T-cell (primary cell): Measurements from ENCODE around the gene C1orf226. TPM values are rescaled to one million over a fixed set of nuclear protein-coding genes. Genes with fewer than 3 reads are reported as not detected.

Experiments
- ATAC-seq, 4 experiments: fragments of 200-7000 bp in 3 of 4; fragments of 150-1000 bp in 1 of 4; cut with Tn5 transposase; replicated peaks in 1 of 4; 1 replicate in 3 of 4; 2 replicates in 1 of 4; pipeline ENCODE4 v1.10.0; 2021; ENCODE audit warnings: moderate library complexity in 3 of 4, mild to moderate bottlenecking in 2 of 4, moderate number of reproducible peaks in 1 of 4
- CTCF ChIA-PET, 2 donors: fragments of 300-600 bp; sonication (Branson Sonifier 250); formaldehyde crosslinking; loops; one replicate each; lab custom pipeline; 2022; ENCODE audit warnings: antibody characterized with exemption in 2 of 2; lab: Charles Lee
- POLR2A ChIA-PET, 2 donors: fragments of 300-600 bp; sonication (Branson Sonifier 250); formaldehyde crosslinking; loops; one replicate each; lab custom pipeline; 2022; ENCODE audit warnings: antibody characterized with exemption in 2 of 2; lab: Charles Lee
- DNase-seq, 35 experiments: peaks; one replicate each; pipeline versions ENCODE4 v3.0.0 to v3.0.0-alpha.2; 2013 to 2023
- H3K27ac ChIP-seq: one replicate; pipeline ENCODE4 v1.5.1; 2013; ENCODE audit warnings: low read length
- H3K27me3 ChIP-seq, 2 experiments: replicated peaks in 1 of 2; 1 replicate in 1 of 2; 2 replicates in 1 of 2; pipeline versions ENCODE4 v1.6.1 to v1.7.0; 2013; ENCODE audit warnings: low read length in 1 of 2, mixed read lengths in 1 of 2; ENCODE audit not compliant: control insufficient read depth in 2 of 2, insufficient read depth in 2 of 2; ENCODE audit errors: extremely low read depth in 1 of 2
- H3K36me3 ChIP-seq, 2 donors: 1 replicate in 1 of 2; 2 replicates in 1 of 2; pipeline versions ENCODE4 v1.6.1 to v1.7.0; 2013; ENCODE audit warnings: low read length in 1 of 2; ENCODE audit not compliant: control insufficient read depth in 2 of 2, insufficient read depth in 1 of 2; ENCODE audit errors: extremely low read depth in 1 of 2
- H3K4me1 ChIP-seq, 2 experiments: 1 replicate in 1 of 2; 2 replicates in 1 of 2; pipeline versions ENCODE4 v1.6.1 to v1.7.0; 2013; ENCODE audit warnings: low read length in 2 of 2, mixed read lengths in 1 of 2; ENCODE audit not compliant: insufficient read depth in 2 of 2, control insufficient read depth in 1 of 2; ENCODE audit errors: extremely low read depth in 1 of 2
- H3K4me3 ChIP-seq, 2 donors: 1 replicate in 1 of 2; 2 replicates in 1 of 2; pipeline versions ENCODE4 v1.5.1 to v1.7.0; 2013; ENCODE audit warnings: mild to moderate bottlenecking in 2 of 2, low read length in 1 of 2, moderate library complexity in 1 of 2; ENCODE audit not compliant: control insufficient read depth in 1 of 2; ENCODE audit errors: extremely low read depth in 1 of 2
- H3K9me3 ChIP-seq: 2 replicates; pipeline ENCODE4 v1.7.0; 2013
- H3K27ac Mint-ChIP-seq, 2 donors: one replicate each; pipeline ENCODE4 v1.8.0; 2020 to 2021; ENCODE audit warnings: mild to moderate bottlenecking in 2 of 2, mixed read lengths in 2 of 2
- H3K27me3 Mint-ChIP-seq, 2 donors: one replicate each; pipeline ENCODE4 v1.8.0; 2021 to 2022; ENCODE audit warnings: mixed read lengths in 2 of 2
- H3K36me3 Mint-ChIP-seq: one replicate; pipeline ENCODE4 v1.8.0; 2021; ENCODE audit warnings: mixed read lengths
- H3K4me1 Mint-ChIP-seq, 3 donors: one replicate each; pipeline ENCODE4 v1.8.0; 2020 to 2022; ENCODE audit warnings: mixed read lengths in 3 of 3, mild to moderate bottlenecking in 1 of 3
- H3K4me3 Mint-ChIP-seq, 3 donors: one replicate each; pipeline ENCODE4 v1.8.0; 2020 to 2022; ENCODE audit warnings: mild to moderate bottlenecking in 3 of 3, mixed read lengths in 3 of 3, moderate library complexity in 3 of 3
- H3K9me3 Mint-ChIP-seq, 3 donors: one replicate each; pipeline ENCODE4 v1.8.0; 2020 to 2022; ENCODE audit warnings: mixed read lengths in 3 of 3
- WGBS: methylation state at CpG from one replicate; pipeline ENCODE4 v1.1.5; 2013; ENCODE audit warnings: missing lambda C conversion rate; ENCODE audit not compliant: insufficient coverage; 5-methylcytosine and 5-hydroxymethylcytosine counted together
- total RNA-seq, 35 experiments: library from RNA in 6 of 35; stranded (reverse) in 6 of 35; fragments of 120-200 nt in 1 of 35; gene quantifications; one replicate each; pipeline versions ENCODE4 v1.2.1 to v1.2.4 and lab custom pipeline; 2013 to 2026

The C1orf226 gene
- total RNA-seq, 5 donors from 2014 or later (not counting 1 experiment from before 2014, with no cell fraction given) = 0.09 to 0.13 (median 0.12) TPM; not detected in 2

GRCh38 chr1:162385280-162385623, 3.7 kb downstream of the C1orf226 start:
- no peaks in the 10 kb centered on the region for H3K9me3 ChIP-seq
- peaks cover 0 to 29% of the 10 kb centered on the region in 2 experiments for H3K27me3 ChIP-seq
- Mint-ChIP-seq H3K4me1 (peaks cover 5 to 7% (median 6%) of the 10 kb centered on the region in 3 donors), H3K27ac (no peak overlapping the region), H3K36me3 (no peaks in the 10 kb centered on the region), H3K9me3 (no peaks in the 10 kb centered on the region), H3K27me3 (peaks cover 9 to 12% of the 10 kb centered on the region in 2 donors), H3K4me3 (no peak overlapping the region)
- POLR2A ChIA-PET = no interaction called here
- no peak overlapping the region for H3K27ac ChIP-seq
- ATAC-seq (no peak), DNase-seq (no peak)
- no peak overlapping the region for H3K4me3 ChIP-seq
- CTCF ChIA-PET = no interaction called here
- 14% methylated on average over 1 of the region's 3 CpGs for WGBS
- H3K36me3 ChIP-seq = no peaks in the 10 kb centered on the region
- no peaks in the 10 kb centered on the region for H3K4me1 ChIP-seq

DNA sequence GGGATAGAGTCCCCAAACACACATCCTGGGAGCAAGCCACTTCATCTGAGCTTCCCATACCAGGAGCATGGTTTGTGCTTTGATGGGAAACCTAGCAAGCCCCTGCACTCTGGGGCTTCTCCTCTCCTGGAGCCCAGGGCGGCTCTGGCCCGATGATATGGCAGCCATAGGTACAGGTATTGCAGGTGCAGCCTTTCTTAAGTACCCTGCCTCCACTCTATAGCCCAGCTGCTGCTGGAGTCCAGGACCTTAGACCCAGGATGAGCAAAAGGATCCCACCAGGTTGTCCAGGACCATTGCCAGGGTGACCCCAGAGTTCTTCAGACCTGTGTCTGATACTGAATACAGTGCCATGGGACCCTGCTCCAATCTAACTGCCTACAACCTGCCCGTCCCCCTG, 4.2 kb downstream of the C1orf226 start:
- Mint-ChIP-seq H3K27me3 (peaks cover 9 to 16% of the 10 kb centered on the region in 2 donors), H3K4me1 (peaks cover 5 to 7% (median 6%) of the 10 kb centered on the region in 3 donors), H3K9me3 (no peaks in the 10 kb centered on the region), H3K27ac (no peak overlapping the region), H3K4me3 (no peak overlapping the region), H3K36me3 (no peaks in the 10 kb centered on the region)
- DNase-seq = no peak
- Histone ChIP-seq H3K9me3 (no peaks in the 10 kb centered on the region), H3K27ac (no peak overlapping the region), H3K4me1 (no peaks in the 10 kb centered on the region), H3K36me3 (no peaks in the 10 kb centered on the region), H3K27me3 (peaks cover 0 to 33% of the 10 kb centered on the region in 2 experiments), H3K4me3 (no peak overlapping the region)
- POLR2A ChIA-PET = no interaction called here
- CTCF ChIA-PET = no interaction called here
- ATAC-seq = no peak
- WGBS = 95% methylated on average over 2 of the region's 3 CpGs

- Histone ChIP-seq H3K36me3 (no peaks in the 10 kb centered on the region), H3K4me1 (no peaks in the 10 kb centered on the region), H3K27ac (no peak overlapping the region), H3K9me3 (no peaks in the 10 kb centered on the region), H3K4me3 (no peak overlapping the region), H3K27me3 (peaks cover 0 to 33% of the 10 kb centered on the region in 2 experiments)
- WGBS = 100% methylated on average over 1 of the region's 8 CpGs
- ChIA-PET CTCF (no interaction called here), POLR2A (no interaction called here)
- Mint-ChIP-seq H3K9me3 (no peaks in the 10 kb centered on the region), H3K4me3 (no peak overlapping the region), H3K27ac (no peak overlapping the region), H3K36me3 (no peaks in the 10 kb centered on the region), H3K27me3 (peaks cover 9 to 16% of the 10 kb centered on the region in 2 donors), H3K4me1 (peaks cover 5 to 7% (median 6%) of the 10 kb centered on the region in 3 donors)
- ATAC-seq (no peak), DNase-seq (no peak)
Measured at GRCh38 chr1:162386292-162387225, 5.0 kb downstream of the C1orf226 start.

- ATAC-seq (no peak), DNase-seq (no peak)
- no peak overlapping the region for H3K4me3 ChIP-seq
- H3K4me1 ChIP-seq = no peaks in the 10 kb centered on the region
- no peaks in the 10 kb centered on the region for H3K9me3 ChIP-seq
- ChIA-PET CTCF (no interaction called here), POLR2A (interaction anchor here in 1 of 2 donors (0.6 kb wide), 1 partner anchor 11 kb away, joined by 3 read pairs; the partner anchor contains the start of gene SPATA46)
- Mint-ChIP-seq H3K4me3 (no peak overlapping the region), H3K27ac (no peak overlapping the region), H3K27me3 (peaks cover 9 to 16% of the 10 kb centered on the region in 2 donors), H3K36me3 (no peaks in the 10 kb centered on the region), H3K9me3 (no peaks in the 10 kb centered on the region), H3K4me1 (peaks cover 5 to 7% (median 6%) of the 10 kb centered on the region in 3 donors)
- H3K27me3 ChIP-seq = peaks cover 0 to 33% of the 10 kb centered on the region in 2 experiments
- no peaks in the 10 kb centered on the region for H3K36me3 ChIP-seq
- H3K27ac ChIP-seq = no peak overlapping the region
- 78% methylated on average over 10 of the region's 20 CpGs for WGBS
Measured at GRCh38 chr1:162387226-162388082, 5.9 kb downstream of the C1orf226 start.

GRCh38 chr1:162388083-162388594, 6.6 kb downstream of the C1orf226 start:
- peaks cover 9 to 17% of the 10 kb centered on the region in 2 donors for H3K27me3 Mint-ChIP-seq
- no peak overlapping the region for H3K4me3 Mint-ChIP-seq
- Histone ChIP-seq H3K36me3 (no peaks in the 10 kb centered on the region), H3K9me3 (no peaks in the 10 kb centered on the region), H3K4me1 (no peaks in the 10 kb centered on the region), H3K27ac (no peak overlapping the region), H3K4me3 (no peak overlapping the region), H3K27me3 (peaks cover 0 to 33% of the 10 kb centered on the region in 2 experiments)
- 87% methylated on average over 5 of the region's 8 CpGs for WGBS
- ChIA-PET POLR2A (no interaction called here), CTCF (no interaction called here)
- H3K4me1 Mint-ChIP-seq = peaks cover 5 to 7% (median 6%) of the 10 kb centered on the region in 3 donors
- no peak overlapping the region for H3K27ac Mint-ChIP-seq
- DNase-seq = no peak
- no peaks in the 10 kb centered on the region for H3K9me3 Mint-ChIP-seq
- no peaks in the 10 kb centered on the region for H3K36me3 Mint-ChIP-seq
- no peak for ATAC-seq

GRCh38 chr1:162388615-162389014, 7.1 kb downstream of the C1orf226 start:
- ChIA-PET CTCF (no interaction called here), POLR2A (no interaction called here)
- DNase-seq (no peak), ATAC-seq (no peak)
- H3K27me3 ChIP-seq = peaks cover 0 to 33% of the 10 kb centered on the region in 2 experiments
- no peaks in the 10 kb centered on the region for H3K9me3 ChIP-seq
- H3K27ac ChIP-seq = no peak overlapping the region
- no peaks in the 10 kb centered on the region for H3K4me1 ChIP-seq
- Mint-ChIP-seq H3K4me3 (no peak overlapping the region), H3K9me3 (no peaks in the 10 kb centered on the region), H3K27ac (no peak overlapping the region), H3K27me3 (peaks cover 12 to 20% of the 10 kb centered on the region in 2 donors), H3K4me1 (peaks cover 5 to 7% (median 6%) of the 10 kb centered on the region in 3 donors), H3K36me3 (no peaks in the 10 kb centered on the region)
- no CpG with 5 or more reads among the region's 5 CpGs for WGBS
- no peak overlapping the region for H3K4me3 ChIP-seq
- H3K36me3 ChIP-seq = no peaks in the 10 kb centered on the region
